GM19025 (cell line): ENCODE data around the gene NPS.

Experiments used
- ATAC-seq: cut with Tn5 transposase; IDR thresholded peaks from one replicate; pipeline ENCODE4 v1.9.1; 2021; ENCODE audit warnings: mild to moderate bottlenecking, low read depth, moderate library complexity; ENCODE audit not compliant: unreplicated experiment

NPS gene

GRCh38 chr10:127553417-127553816 is 4.3 kb downstream of the NPS start:
- ATAC-seq = no peak

GRCh38 chr10:127556916-127557315 is 7.8 kb downstream of the NPS start:
- no peak for ATAC-seq

- ATAC-seq = no peak
Measured at GRCh38 chr10:127561647-127562046, 12.5 kb downstream of the NPS start.

- ATAC-seq = no peak
Measured at GRCh38 chr10:127563718-127564553, 14.8 kb downstream of the NPS start.

- ATAC-seq = no peak
Measured at GRCh38 chr10:127564644-127565043, 15.5 kb downstream of the NPS start.

GRCh38 chr10:127565583-127565982 is 16.5 kb downstream of the NPS start:
- ATAC-seq = no peak

- no peak for ATAC-seq
Measured at GRCh38 chr10:127569210-127569609, 20.1 kb downstream of the NPS start.

- ATAC-seq = no peak
Measured at GRCh38 chr10:127570036-127570435, 20.9 kb downstream of the NPS start.

GRCh38 chr10:127571386-127571785 is 22.3 kb downstream of the NPS start:
- ATAC-seq = no peak

- ATAC-seq = no peak
Measured at GRCh38 chr10:127576051-127576450, 26.9 kb downstream of the NPS start.

- ATAC-seq = no peak
Measured at GRCh38 chr10:127576740-127577161, 27.6 kb downstream of the NPS start.

- no peak for ATAC-seq
Measured at GRCh38 chr10:127577376-127578258, 28.5 kb downstream of the NPS start.

GRCh38 chr10:127578259-127578960 is 29.3 kb downstream of the NPS start:
- no peak for ATAC-seq

GRCh38 chr10:127578961-127579305 is 29.8 kb downstream of the NPS start:
- no peak for ATAC-seq

- no peak for ATAC-seq
Measured at GRCh38 chr10:127579640-127580039, 30.5 kb downstream of the NPS start.

GRCh38 chr10:127580822-127581221 is 31.7 kb downstream of the NPS start:
- ATAC-seq = no peak

- no peak for ATAC-seq
Measured at GRCh38 chr10:127585519-127586023, 36.5 kb downstream of the NPS start.

- ATAC-seq = no peak
Measured at GRCh38 chr10:127587668-127588365, 38.7 kb downstream of the NPS start.

- no peak for ATAC-seq
Measured at GRCh38 chr10:127592586-127592985, 43.5 kb downstream of the NPS start.

- no peak for ATAC-seq
Measured at GRCh38 chr10:127600479-127600878, 51.4 kb downstream of the NPS start.
